Bronchial epithelial cell (primary cell): Measurements from ENCODE around the gene SMOC1. TPM values are rescaled to one million over a fixed set of nuclear protein-coding genes. Genes with fewer than 3 reads are reported as not detected.

Source experiments
- DNase-seq: peaks from one replicate; pipeline ENCODE4 v3.0.0-alpha.2; 2010; ENCODE audit warnings: low read depth
- FAIRE-seq: peaks from 2 replicates; lab custom pipeline; 2011; peaks lifted over from hg19 to GRCh38; lab: Jason Lieb, UNC
- H3K27me3 ChIP-seq: 2 replicates; pipeline ENCODE4 v1.5.1; 2011; ENCODE audit warnings: low read length; ENCODE audit not compliant: control insufficient read depth, insufficient read depth
- H3K36me3 ChIP-seq: 2 replicates; pipeline ENCODE4 v1.5.1; 2011; ENCODE audit warnings: low read length; ENCODE audit not compliant: control insufficient read depth, insufficient read depth
- H3K4me3 ChIP-seq: 2 replicates; pipeline ENCODE4 v1.5.1; 2011; ENCODE audit warnings: mild to moderate bottlenecking, low read depth, low read length, control low read depth
- total RNA-seq: library from RNA; depleted of rRNA; stranded (reverse); fragments of >200 nt; gene quantifications from 2 replicates; pipeline ENCODE4 v1.2.1, GENCODE V29; 2014
- TF ChIP-seq, protein P1 (sequence below): IDR thresholded peaks from 2 replicates; pipeline ENCODE4 v1.5.1; 2011; ENCODE audit warnings: mild to moderate bottlenecking, moderate library complexity, low read length, control low read depth, inconsistent platforms; ENCODE audit not compliant: insufficient read depth, severe bottlenecking

Gene SMOC1
- total RNA-seq, 1 donor from 2014 or later = 16.3 TPM

DNA sequence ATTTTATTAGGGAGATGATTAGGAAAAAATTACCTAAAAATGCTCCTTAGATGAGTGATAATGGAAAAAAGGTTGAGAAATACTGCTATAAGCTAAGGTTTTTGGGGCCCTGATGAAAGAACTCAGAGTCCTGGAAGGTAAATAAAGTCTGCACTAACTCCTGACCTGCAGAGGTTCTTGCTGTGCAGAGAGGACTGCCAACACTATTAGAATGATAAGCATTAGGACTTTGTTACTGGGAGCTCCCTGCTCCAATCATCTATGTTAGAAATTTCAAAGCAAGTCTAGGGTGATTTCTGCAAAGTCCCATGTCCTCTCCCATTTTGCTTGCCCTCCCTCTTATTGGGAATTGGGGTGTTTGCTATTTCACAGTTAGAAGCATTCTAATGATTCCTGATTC lies 112.2 kb downstream of the SMOC1 start:
- DNase-seq (no peak), FAIRE-seq (no peak)
- H3K27me3 ChIP-seq = no peaks in the 10 kb centered on the region
- no peak overlapping the region for H3K4me3 ChIP-seq
- TF ChIP-seq, protein P1, sequence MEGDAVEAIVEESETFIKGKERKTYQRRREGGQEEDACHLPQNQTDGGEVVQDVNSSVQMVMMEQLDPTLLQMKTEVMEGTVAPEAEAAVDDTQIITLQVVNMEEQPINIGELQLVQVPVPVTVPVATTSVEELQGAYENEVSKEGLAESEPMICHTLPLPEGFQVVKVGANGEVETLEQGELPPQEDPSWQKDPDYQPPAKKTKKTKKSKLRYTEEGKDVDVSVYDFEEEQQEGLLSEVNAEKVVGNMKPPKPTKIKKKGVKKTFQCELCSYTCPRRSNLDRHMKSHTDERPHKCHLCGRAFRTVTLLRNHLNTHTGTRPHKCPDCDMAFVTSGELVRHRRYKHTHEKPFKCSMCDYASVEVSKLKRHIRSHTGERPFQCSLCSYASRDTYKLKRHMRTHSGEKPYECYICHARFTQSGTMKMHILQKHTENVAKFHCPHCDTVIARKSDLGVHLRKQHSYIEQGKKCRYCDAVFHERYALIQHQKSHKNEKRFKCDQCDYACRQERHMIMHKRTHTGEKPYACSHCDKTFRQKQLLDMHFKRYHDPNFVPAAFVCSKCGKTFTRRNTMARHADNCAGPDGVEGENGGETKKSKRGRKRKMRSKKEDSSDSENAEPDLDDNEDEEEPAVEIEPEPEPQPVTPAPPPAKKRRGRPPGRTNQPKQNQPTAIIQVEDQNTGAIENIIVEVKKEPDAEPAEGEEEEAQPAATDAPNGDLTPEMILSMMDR = no peak
- H3K36me3 ChIP-seq = no peaks in the 10 kb centered on the region

DNA sequence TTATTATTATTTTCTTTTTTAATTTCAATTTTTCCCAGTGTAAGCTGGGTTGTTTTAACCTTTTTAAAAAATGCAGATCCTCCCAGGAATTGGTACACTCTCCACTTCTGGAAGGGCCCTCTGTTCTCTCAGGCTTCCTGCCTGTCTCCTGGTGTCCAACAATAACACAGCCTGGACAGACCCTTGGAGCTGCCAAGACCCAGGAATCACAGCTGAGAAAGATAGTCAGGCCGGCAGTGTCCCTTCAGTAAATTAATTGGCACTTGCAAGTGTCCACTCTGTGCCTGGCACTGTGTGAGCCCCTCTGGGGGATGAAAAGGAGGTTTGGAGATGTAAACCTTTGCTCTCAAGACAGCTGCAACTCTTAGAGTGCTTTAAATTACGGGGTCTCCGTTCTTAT lies 113.3 kb downstream of the SMOC1 start:
- no peak for FAIRE-seq
- TF ChIP-seq, protein P1 = no peak
- H3K27me3 ChIP-seq = no peaks in the 10 kb centered on the region

DNA sequence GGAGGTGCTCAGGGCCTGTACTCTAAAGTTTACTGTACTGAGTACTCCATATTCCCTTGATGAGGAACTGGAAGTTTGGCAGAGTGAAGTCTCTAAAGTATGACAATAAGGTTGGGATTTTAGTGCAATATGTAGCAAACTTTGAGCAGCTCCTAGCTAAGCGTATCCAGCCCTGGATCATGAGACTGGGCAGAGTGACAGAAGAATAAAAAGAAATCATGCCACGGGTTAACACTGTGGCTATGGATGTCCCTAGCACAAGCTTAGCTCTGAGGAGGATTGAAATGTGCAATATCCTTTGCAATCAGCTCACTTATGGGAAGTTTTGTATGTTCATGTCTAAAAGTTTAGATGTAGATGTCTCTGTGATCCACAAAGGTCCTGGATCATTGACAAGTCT lies 114.1 kb downstream of the SMOC1 start:
- FAIRE-seq = peak; percentile 32
- H3K36me3 ChIP-seq = no peaks in the 10 kb centered on the region

More for the DNA sequence above, 113.3 kb downstream of the SMOC1 start:
- no peak overlapping the region for H3K4me3 ChIP-seq
- no peak for DNase-seq
- no peaks in the 10 kb centered on the region for H3K36me3 ChIP-seq

DNA sequence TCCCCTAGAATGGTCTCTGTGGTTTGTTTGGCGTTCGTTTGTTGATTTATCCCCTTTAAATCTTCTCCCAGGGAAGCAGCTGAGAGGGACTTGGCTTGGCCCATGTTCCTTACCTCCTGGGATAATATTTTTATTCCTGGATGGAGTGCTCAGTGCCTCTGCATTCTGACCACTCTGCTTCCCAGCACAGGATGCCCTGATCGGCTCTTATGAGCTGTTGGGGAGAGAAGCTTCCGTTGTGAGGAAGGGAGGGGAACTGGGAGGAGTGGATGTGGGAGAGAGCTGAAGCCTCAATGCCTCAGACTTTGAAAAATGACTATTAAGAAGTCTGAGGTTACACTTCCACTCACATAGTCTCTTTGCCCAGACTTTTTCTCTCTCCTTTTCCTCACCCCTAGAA lies 114.8 kb downstream of the SMOC1 start:
- H3K36me3 ChIP-seq = no peaks in the 10 kb centered on the region
- TF ChIP-seq, protein P1 = no peak
- H3K4me3 ChIP-seq = no peak overlapping the region
- no peaks in the 10 kb centered on the region for H3K27me3 ChIP-seq
- DNase-seq (no peak), FAIRE-seq (no peak)

More for the DNA sequence above, 114.1 kb downstream of the SMOC1 start:
- H3K27me3 ChIP-seq = no peaks in the 10 kb centered on the region
- DNase-seq = no peak
- no peak overlapping the region for H3K4me3 ChIP-seq
- TF ChIP-seq, protein P1 = no peak

DNA sequence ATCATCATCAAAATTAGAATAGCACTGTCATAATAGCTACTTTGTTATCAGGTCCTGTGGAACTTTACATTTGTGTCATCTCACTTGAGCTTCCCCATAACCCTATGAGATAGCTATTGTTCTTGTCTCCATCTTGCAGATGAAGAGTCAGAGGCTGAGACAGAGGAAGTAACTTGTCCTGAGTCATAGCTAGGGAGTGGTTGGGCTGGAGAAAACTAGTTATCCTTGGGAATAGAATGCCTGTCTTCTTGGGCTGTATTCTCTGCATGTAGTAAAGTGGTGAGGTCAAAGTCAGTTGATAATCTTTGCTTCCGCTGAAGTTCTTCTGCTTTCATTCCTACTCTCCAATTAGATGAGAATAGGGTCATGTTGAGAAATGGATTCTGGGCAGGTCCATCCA lies 117.0 kb downstream of the SMOC1 start:
- H3K27me3 ChIP-seq = no peaks in the 10 kb centered on the region
- DNase-seq (peak; percentile 96), FAIRE-seq (peak; percentile 47)

DNA sequence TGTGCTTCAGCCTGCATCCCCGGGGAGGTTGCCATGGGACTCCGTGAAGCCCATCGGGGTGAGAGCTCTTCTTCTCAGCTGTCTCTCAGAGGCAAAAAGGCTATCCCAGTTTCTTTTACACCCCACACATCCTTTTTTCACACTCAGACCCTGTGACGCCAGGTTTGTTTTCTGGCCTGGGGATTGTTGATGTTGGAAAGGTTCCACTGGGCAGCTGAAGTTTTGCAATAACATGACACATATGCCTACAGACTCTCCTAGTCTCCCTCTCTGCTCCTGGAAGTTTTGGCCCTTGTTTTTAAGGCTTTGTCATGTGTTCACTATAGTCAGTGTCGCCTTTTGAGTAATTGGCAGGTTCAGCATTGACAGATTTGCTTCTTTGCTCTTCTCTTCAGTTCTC lies 118.6 kb downstream of the SMOC1 start:
- peak; percentile 94 for FAIRE-seq
- TF ChIP-seq, protein P1 = no peak

More for the DNA sequence above, 117.0 kb downstream of the SMOC1 start:
- Histone ChIP-seq H3K36me3 (no peaks in the 10 kb centered on the region), H3K4me3 (no peak overlapping the region)
- TF ChIP-seq, protein P1 = no peak

More for the DNA sequence above, 118.6 kb downstream of the SMOC1 start:
- Histone ChIP-seq H3K27me3 (no peaks in the 10 kb centered on the region), H3K36me3 (no peaks in the 10 kb centered on the region), H3K4me3 (no peak overlapping the region)
- peak; percentile 98 for DNase-seq
